T follicular helper cell (primary cell): ENCODE data around the gene KLF11.

Experiments used
- DNase-seq: peaks from one replicate; pipeline ENCODE4 v3.0.0-alpha.2; 2020; ENCODE audit warnings: low read depth

The KLF11 gene

DNA sequence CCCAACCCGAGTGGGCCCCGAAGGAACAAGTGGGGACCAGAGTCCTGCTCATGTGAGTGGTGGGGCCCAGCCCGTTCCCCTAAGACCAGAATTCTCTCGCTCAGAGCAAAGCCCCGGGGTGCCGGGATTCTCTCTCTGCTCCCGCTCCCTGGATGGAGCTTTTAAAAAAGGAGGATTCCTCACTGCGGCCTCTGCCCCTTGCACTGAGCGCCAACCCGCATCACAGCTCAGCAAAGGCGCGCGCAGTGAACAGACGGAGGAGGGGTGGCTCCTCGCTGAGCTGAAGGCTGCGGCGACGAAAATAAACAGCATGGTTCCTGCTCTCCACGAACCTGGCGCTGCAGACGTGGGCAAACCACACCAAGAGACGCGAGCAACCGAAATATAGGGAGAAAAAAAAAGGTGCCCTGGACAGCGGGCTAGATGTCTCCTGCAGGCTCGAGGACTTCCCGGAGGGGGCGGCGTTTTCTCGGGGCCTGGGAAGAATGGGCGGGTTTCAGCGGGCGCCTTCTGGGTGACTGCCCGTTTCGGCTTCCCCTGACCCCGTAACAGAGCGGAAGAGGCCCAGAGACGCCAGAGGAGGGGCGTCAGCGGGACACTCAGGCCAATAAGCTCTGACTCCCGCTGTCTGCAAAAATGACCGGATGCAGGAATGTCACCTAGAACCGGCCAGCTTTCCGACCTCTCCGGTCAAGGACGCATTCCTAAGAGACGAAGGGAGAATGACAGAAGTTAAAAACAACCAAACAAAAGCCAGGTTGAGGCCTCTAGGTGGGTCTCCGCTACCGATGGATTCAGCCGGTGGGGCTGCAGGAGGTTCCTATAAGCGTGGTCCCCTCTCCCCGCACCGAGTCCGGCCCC, 819 bp upstream of the KLF11 start:
- no peak for DNase-seq

DNA sequence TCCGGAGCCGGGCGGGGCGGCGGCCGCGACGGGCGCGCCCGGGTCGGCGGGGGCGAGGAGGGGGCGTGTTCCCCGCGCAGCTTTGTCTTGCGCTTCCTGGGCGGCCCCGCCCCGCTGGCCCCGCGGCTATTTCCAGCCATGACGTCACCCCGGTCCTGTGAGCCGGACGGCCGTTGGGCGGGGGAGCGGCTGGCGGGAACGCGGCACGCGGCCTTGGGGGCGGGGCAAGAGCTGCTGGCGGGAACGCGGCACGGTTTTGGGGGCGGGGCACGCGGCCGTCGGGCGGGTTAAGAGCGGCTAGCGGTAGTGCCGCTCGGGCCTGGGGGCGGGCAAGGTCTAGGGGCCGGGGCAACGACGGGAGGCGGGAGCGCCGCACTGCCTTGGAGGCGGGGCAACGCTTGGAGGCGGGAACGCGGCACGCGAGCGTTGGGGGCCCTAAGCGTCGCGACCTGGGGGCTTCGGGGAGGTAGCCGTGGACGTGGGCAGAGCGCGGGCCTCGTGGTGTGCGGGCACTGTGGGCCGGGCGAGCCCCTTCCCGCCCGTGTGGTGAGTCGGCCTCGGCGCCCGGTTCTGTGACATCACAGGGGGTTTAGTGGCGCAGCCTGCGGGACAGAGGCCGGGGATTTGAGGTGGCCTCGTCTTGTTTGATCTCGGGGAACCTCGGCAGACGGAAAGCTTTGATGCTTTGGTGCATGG, 704 bp downstream of the KLF11 start:
- DNase-seq: peak; percentile 75

DNA sequence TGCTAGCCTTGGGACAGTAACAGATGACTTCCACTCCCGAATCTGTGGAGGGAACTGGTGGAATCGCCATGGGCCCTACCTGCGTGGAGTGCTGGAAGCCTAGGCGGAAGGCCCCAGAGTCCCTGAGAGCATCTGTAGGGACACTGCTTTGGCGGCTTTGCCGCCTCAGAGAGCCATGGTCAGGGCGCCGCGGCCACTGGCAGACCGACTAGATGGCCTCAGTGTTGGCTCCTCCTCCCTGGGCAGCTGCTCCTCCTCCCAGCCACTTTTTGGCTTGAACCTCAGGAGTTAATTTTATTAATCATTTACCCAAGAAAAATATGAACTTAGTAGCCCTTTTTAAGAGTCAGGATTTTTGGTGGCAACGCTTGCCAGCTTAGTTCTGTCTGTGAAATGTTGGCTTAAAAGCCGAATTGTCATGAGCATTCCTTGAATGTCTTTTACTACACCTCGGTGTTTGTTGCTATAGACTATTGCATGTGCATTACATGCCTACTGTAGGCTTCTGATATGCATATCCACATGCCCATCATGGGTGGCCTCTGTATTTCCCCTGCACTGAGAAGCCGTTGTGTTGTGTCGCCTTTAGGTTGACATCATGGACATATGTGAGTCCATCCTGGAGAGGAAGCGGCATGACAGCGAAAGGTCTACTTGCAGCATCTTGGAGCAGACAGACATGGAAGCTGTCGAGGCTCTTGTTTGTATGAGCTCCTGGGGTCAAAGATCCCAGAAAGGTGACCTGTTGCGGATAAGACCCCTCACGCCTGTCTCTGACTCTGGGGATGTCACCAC, 2.4 kb downstream of the KLF11 start:
- DNase-seq: no peak

DNA sequence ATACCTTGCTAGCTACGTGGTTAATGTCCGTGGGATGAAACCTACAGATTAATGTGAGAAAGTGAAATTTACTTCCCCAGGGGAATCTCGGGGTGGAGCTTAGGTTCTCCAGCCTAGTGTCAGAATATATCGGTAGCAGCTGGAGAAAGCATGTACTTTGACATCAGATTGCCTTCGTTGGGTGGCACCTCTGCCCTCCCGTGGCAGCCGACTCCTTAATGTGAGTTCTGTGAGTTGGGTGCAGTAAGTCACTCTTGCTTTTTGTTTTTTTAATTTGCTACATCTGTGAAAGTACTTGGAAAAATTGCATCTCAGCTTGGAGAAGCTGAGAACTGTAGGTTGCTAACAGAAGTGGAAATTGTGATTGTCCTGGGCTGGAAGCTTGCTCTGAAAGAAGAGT, 3.6 kb downstream of the KLF11 start:
- DNase-seq: no peak

DNA sequence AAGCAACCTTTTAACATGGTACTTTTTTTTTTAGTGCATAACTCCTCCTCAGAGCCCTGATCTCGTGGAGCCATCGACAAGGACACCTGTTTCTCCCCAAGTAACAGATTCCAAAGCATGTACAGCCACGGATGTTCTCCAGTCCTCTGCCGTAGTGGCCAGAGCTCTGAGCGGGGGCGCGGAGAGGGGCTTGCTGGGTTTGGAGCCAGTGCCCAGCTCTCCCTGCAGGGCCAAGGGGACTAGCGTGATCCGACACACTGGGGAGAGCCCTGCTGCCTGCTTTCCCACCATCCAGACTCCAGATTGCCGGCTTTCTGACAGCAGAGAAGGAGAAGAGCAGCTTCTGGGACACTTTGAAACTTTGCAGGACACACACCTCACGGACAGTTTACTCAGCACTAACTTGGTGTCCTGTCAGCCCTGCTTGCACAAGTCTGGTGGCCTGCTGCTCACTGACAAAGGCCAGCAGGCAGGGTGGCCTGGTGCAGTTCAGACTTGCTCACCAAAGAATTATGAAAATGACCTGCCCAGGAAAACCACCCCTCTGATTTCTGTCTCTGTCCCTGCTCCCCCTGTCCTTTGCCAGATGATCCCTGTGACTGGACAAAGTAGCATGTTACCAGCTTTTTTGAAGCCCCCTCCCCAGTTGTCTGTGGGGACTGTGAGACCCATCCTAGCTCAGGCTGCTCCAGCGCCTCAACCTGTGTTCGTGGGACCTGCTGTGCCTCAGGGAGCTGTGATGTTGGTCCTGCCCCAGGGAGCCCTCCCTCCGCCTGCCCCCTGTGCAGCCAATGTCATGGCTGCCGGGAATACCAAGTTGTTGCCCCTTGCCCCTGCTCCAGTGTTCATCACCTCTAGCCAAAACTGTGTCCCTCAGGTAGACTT, 4.5 kb downstream of the KLF11 start:
- no peak for DNase-seq

DNA sequence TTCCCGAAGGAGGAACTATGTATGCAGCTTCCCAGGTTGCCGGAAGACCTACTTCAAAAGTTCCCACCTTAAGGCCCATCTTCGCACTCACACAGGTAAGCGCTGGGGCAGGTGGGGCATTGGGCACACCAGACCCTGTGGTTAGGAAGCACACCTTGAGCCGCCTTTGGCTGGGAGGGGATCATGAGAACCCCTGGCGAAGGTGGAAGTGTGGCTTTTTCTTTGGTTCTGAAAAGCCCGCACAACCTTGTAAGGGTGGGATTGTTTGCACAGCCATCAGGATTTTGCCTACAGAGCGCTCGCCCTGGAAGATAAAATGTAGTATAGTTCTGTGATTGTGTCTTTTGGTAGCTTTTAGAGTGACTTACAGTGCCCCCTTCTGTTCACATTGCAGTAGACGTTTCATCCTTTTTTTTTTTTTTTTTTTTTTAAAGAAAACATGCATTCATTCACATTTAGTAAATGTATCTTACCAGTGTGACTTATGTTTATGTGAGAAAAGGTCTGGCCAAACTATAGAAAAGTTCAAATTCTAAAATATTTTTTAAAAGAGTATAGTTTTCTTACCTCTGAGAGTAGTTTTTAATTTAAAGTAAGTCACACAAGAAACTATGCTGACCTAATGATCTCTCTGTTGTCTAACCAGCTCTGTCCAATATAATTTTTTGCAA, 5.3 kb downstream of the KLF11 start:
- DNase-seq: no peak

DNA sequence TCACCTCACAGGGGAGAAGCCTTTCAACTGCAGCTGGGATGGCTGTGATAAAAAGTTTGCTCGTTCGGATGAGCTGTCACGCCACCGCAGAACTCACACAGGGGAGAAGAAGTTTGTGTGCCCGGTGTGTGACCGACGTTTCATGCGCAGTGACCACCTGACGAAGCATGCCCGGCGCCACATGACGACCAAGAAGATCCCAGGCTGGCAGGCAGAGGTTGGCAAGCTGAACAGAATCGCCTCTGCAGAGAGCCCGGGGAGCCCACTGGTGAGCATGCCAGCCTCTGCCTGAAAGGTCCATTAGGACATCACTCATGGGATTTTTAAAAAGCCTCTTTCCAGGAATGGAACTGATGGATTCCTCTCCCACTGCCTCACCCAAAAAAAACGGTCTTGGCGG, 8.9 kb downstream of the KLF11 start:
- DNase-seq: no peak

DNA sequence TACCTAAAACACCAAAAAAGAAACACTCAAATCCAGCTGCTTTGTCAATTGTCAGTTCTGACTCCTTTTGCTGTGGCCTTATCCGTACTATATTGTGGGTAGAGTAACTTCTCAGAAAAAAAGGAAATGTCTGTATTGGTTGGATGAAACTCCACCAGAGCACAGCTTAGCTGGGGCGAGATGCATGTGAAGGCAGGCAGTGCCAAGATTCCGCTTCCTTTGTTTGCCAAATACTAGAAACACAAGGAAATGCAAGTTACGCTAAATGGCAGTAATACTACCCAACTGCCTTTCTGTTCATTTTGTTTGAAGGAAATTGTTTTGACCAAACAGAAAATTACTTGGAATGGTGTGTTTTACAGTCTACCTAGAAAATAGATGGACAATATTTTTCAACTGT, 10.0 kb downstream of the KLF11 start:
- DNase-seq: no peak

DNA sequence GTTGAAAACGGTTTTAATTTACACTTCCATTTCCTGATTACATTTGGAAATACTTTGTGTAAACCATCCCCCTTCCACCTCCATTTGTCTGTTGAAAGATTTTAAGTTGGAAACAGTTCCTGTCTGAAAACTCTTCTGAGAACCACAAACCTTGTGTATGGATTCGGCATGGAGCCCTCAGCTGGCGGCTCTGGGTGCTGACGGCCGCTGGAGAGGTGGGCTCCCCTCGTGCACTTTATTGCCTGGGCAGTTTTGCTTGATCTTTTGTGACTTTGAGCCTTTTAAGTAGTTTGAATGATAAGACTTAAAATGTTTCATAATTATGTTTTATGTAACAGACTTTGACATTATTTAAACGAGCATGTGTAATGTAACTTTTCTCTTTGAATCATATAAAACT, 11.1 kb downstream of the KLF11 start:
- no peak for DNase-seq

DNA sequence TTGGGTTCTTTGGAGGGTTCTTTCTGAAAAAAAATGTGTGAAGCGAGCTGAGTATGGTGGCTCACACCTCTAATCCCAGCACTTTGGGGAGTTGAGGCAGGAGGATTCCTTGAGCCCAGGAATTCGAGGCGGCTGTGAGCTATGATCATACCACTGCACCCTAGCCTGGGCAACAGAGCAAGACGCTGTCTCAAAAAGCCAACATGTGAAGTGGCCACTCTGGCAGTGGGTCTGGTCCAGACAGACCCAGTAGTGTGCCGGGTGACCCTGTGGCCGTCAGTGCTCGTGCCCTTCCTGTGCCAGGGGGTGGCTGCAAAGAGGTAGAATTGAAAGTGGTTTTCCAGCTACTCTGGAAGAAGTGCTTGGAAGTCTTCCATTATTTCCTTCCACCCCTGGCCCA, 11.6 kb downstream of the KLF11 start:
- no peak for DNase-seq

DNA sequence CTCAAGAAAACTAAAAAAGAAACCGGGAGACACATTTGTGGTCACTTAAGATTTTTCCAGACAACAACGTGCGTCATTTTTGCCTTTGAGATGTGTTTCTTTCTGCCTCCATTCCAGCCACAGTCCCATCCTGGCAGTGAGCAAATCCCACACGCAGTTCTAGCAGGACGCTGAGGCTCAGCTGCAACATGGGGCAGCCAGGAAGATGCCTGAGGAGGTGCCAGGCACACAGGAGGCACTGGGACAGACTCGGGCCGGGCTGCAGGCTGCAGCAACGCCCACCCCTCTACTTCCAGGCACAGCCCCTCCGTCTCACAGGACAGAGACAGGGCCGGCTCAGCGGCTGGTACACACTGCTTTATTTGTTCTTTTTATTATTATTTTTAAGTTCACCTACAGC, 13.1 kb downstream of the KLF11 start:
- no peak for DNase-seq

DNA sequence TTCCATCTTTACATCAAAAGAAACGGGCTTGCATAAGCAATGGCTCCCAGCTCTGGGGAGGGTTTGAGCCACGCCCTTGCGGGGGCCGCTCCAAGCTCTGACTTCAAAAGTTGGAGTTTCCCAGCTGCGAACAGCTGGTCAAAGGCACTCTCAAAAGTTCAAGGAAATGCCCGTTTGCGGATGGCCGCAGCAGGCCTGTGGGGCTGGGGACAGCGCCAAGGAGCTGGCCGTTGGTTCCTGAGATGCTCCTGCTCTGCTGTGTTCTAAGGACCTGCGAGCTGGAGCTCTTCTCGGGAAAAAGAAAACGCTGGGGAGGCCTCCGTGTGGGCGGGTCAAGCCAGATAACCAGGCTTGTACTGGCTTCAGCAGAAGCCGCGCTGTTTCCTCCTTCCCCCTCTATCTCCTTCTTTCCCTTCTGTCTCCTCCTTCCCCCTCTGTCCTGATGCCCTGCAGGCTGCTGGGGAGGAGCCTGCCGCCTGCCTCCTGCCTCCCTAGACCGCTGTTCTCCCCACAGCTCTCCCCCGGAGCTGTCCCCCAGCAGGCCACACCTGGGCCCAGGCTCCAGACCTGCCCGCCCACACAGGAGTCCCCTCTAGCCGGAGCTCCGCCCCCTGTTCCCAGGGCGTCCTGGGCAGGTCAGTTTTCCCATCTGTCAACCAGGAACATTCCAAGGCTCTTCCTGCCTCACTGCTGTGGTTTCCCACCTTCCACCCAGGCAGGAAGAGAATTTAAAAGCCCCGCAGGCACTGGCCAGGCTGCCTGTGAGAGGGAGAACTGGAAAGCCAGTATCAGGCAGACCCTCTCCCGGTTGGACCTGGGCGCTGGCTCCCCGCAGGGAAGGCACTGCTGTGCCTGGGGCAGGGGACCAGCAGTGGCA, 14.1 kb downstream of the KLF11 start:
- DNase-seq: no peak

DNA sequence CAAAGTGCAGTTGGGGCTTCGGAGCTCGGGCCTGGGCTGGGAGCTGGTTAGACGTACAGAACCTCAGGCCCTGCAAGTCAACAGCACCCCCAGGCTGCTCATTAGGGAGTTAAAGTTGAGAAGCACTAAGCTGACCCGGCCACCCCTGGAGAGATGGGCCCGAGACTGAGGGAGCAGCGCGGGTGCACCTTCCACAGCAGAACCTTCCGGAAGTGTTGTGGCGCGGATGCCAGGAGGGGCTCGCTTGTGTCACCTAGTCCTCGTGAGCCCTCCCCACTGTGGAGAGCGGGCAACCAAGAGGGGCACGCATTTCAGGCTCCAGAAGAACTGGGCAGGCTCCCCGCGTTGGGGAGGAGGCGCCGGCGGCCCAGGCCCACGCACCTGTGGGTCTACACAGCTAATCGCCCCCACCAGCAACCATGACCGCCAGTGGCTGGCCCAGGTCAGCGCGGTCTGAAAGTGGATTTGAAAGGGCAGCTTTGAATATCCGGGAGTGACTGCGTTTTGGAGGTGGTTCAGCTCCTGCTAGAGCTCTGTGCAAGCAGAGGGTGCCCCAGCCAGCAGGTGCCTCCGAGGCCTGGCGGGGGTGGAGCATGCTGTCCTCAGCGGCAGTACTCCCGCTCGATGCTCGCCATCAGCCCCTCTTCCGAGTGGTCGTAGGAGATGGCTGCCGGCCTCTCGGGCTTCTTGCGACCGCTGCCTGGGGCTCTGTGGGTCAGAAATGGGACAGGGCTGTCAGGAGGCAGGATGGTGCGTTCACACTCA, 15.1 kb downstream of the KLF11 start:
- DNase-seq: no peak

DNA sequence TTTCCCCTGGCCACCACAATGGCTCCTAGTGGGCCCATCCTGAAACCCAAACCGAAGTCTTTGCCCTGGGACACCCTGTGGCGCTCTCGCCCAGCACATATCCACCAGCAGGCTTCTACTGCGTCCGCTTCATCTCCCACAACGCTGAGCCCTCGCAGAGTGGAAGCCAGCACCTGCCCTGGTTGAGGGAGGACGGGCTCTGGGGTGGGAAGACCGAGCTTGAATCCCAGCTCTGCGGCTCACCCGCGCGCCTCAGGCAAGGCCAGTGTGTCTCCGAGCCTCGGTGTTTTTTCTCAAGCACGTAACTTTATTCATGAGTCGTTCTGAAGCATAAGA, 15.6 kb downstream of the KLF11 start:
- no peak for DNase-seq

DNA sequence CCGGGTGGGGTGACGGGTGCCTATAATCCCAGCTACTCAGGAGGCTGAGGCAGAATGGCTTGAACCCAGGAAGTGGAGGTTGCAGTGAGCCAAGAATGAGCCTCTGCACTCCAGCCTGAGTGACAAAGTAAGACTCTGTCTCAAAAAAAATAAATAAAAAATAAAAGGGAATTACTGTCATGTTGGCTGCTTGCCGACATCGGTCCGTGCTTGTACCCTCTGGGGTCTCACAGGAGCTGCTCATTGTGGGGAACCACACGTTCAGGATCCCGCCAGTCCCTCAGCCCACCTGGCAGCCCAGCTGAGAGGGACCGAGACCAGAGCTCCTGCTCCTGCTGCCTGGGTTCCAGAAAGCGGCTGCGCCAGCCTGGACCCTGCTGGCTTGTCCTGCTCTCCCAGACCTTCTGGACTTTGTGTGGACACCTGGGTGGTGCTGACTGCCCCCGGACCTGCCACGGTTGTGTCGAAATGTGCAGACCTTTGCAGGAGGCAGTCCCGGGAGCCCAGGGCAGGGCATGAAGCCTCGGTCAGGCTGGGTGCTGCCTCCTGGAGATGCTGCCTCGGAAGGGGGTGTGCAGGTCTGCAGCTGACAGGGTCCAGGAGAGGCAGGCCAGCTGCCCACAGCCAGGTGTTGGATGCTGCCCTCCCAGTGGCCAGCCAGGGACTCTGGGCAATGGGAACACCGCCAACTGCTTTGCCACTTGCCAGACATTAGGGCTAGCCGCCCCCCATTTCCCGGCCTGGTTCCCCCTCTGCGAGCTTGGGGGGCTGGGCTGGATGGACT, 16.4 kb downstream of the KLF11 start:
- no peak for DNase-seq

DNA sequence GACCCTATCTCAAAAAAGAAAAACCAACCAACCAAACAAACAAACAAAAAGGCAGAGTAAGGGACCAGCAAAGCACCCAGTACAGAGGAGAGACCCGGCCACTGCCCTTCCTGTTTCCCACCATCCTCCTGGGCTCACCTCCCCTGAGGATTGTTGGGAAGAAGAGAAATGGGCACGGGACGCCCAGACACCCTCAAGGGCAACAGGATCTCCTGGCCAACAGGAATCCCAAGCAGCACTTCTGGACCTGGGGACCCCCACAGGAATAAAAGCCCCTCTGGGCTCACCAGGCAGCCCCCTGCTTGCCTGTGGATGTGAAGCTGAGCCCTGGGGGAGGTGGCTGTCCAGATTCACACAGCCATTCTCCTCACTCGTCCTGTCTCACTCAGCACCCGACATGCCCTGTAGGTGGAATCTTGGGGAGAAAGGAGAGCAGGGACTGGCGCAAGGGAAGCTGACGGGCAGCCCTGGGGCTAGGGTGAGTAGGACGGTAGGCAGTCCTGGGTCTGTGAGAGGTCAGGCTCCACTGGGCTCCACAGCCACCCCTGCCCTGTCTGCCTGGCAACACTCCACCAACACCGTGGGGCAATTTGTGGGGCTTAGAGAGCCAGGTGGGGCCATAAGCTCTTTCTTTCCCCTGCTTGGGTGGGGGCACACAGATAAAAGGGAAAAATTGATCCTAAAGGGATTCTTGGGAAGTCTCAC, 18.0 kb downstream of the KLF11 start:
- no peak for DNase-seq

DNA sequence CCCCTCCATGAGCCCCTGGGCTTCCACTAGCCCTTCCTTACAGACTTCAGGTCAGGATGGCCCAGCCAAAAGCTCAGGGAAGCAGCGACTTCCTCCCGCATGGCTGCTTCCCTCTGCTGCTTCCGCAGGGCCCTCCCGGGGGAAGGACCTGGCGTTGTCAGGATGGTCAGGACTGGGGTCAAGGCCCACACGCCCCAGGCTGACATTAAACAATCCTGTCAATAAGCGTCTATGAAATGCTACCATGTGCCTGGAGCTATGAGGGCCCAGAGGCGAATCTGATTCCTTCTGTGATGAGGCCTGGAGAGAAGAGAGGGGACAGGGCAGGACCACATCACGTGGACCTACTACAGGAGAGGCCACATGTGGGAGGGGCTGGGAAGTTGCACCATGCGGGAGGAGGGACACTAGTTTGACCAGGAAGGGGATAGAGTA, 19.6 kb downstream of the KLF11 start:
- no peak for DNase-seq

DNA sequence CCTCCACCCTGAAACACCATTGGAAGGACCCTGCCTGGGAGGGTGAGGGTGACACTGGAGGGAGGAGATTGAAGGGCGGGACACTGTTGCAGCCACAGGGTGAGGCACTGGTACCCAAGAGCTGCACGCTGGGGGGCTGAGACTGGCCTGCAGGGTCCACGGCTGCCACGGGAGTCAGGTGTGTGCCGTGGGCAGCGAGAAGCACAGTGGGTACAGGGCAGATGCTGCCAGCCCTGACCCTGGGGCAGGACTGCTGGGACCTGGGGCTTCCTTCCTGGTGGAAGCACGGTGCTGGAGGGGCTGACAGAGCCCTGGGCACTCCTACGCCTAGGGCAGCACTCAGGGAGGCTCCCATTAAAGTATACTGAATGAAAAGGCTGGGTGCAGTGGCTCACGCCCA, 20.2 kb downstream of the KLF11 start:
- no peak for DNase-seq
